GM12801 (cell line): ENCODE data around the gene WDR77.

Source experiments
- CTCF ChIP-seq: IDR thresholded peaks from one replicate; pipeline ENCODE4 v1.5.1; 2011; ENCODE audit warnings: control low read depth; ENCODE audit not compliant: insufficient read length; ENCODE audit errors: extremely low read depth

WDR77 gene

GRCh38 chr1:111392042-111392441, 57.0 kb downstream of the WDR77 start:
- no peak for TF ChIP-seq CTCF
